KMS-11 (cell line): ENCODE data around the gene TUBGCP2.

Experiments
- H2AFZ ChIP-seq: fragments of 200-600 bp; sonication (generic); 2 replicates; pipeline ENCODE4 v1.6.1; 2016; ENCODE audit warnings: antibody characterized with exemption, mixed run types, low read depth
- H3K27ac ChIP-seq: fragments of 200-600 bp; sonication (generic); 2 replicates; pipeline ENCODE4 v1.6.1; 2016; ENCODE audit warnings: mild to moderate bottlenecking, mixed run types
- H3K27me3 ChIP-seq: fragments of 200-600 bp; sonication (generic); 2 replicates; pipeline ENCODE4 v1.6.1; 2017; ENCODE audit warnings: mild to moderate bottlenecking, low read depth, mixed run types, moderate library complexity; ENCODE audit not compliant: insufficient read depth
- H3K36me3 ChIP-seq: fragments of 200-600 bp; sonication (generic); 2 replicates; pipeline ENCODE4 v1.6.1; 2017; ENCODE audit warnings: mild to moderate bottlenecking, mixed run types; ENCODE audit not compliant: insufficient read depth
- H3K4me1 ChIP-seq: fragments of 200-600 bp; sonication (generic); 2 replicates; pipeline ENCODE4 v1.6.1; 2016; ENCODE audit warnings: mild to moderate bottlenecking, low read depth, mixed run types; ENCODE audit not compliant: poor library complexity, severe bottlenecking
- H3K4me2 ChIP-seq: fragments of 200-600 bp; sonication (generic); 2 replicates; pipeline ENCODE4 v1.7.0; 2016; ENCODE audit warnings: mild to moderate bottlenecking, mixed run types
- H3K4me3 ChIP-seq: fragments of 200-600 bp; sonication (generic); IDR thresholded peaks from 2 replicates; pipeline ENCODE4 v1.6.1; 2017; ENCODE audit warnings: low read depth, low read length, mixed read lengths; ENCODE audit not compliant: insufficient read depth
- H3K79me2 ChIP-seq: fragments of 200-600 bp; sonication (generic); 2 replicates; pipeline ENCODE4 v1.6.1; 2016; ENCODE audit warnings: low read depth, mixed run types; ENCODE audit not compliant: insufficient read depth
- H3K9ac ChIP-seq: fragments of 200-600 bp; sonication (generic); 2 replicates; pipeline ENCODE4 v1.6.1; 2016; ENCODE audit warnings: mild to moderate bottlenecking, mixed run types
- H4K20me1 ChIP-seq: fragments of 200-600 bp; sonication (generic); 2 replicates; pipeline ENCODE4 v1.6.1; 2016; ENCODE audit warnings: mild to moderate bottlenecking, mixed run types; ENCODE audit not compliant: insufficient read depth
- TF ChIP-seq, protein P1 (sequence below): fragments of 200-600 bp; sonication (generic); conservative IDR thresholded peaks from 2 replicates; pipeline ENCODE4 v1.6.1; 2017; ENCODE audit warnings: low read depth, mild to moderate bottlenecking, antibody characterized with exemption, low read length, moderate library complexity, mixed read lengths

Gene TUBGCP2

DNA sequence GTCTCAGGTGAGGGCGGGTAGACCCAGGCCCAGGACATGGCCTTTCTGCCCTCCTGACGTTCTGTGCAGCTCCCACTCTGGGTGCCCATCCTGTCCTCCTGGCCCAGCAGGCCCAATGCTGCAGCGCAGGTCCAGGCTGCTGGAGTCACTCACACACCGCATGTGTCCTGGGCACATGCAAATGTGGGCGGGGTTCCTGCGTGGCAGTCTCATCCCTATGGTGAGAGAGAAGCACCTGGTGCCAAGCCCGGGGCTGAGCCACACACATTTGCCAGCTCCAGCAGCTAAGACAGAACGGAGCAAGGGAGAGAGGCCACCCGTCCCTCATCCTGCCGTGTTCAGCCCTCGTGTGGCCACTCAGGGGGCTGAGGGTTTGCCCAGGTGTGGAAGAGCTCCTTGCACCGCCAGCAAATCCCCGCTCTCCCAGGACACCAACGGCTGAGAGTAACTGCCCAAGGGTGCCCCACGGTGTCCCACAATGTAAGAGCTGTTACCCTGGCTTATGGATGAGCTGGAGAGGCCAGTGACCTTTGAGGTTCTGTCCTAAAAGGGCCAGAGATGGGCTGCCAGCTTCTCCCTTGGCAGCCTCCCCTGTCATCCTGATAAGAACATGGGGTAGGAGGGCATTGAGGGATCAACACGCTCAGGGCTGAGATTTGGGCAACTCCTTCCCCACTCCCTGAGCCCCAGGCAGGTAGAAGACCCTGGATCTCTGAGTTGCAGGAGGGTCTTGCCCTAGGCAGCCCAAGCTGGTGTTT lies 44.7 kb upstream of the TUBGCP2 start:
- no peaks in the 10 kb centered on the region for H3K36me3 ChIP-seq
- H3K4me1 ChIP-seq, result no peaks in the 10 kb centered on the region
- H3K27me3 ChIP-seq, result no peaks in the 10 kb centered on the region
- no peak overlapping the region for H3K9ac ChIP-seq
- H3K4me3 ChIP-seq, result no peak overlapping the region
- no peaks in the 10 kb centered on the region for H3K79me2 ChIP-seq
- H3K4me2 ChIP-seq, result no peak overlapping the region
- no peaks in the 10 kb centered on the region for H4K20me1 ChIP-seq
- H2AFZ ChIP-seq, result no peak overlapping the region
- H3K27ac ChIP-seq, result no peak overlapping the region
- TF ChIP-seq, protein P1, sequence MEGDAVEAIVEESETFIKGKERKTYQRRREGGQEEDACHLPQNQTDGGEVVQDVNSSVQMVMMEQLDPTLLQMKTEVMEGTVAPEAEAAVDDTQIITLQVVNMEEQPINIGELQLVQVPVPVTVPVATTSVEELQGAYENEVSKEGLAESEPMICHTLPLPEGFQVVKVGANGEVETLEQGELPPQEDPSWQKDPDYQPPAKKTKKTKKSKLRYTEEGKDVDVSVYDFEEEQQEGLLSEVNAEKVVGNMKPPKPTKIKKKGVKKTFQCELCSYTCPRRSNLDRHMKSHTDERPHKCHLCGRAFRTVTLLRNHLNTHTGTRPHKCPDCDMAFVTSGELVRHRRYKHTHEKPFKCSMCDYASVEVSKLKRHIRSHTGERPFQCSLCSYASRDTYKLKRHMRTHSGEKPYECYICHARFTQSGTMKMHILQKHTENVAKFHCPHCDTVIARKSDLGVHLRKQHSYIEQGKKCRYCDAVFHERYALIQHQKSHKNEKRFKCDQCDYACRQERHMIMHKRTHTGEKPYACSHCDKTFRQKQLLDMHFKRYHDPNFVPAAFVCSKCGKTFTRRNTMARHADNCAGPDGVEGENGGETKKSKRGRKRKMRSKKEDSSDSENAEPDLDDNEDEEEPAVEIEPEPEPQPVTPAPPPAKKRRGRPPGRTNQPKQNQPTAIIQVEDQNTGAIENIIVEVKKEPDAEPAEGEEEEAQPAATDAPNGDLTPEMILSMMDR, result no peak

DNA sequence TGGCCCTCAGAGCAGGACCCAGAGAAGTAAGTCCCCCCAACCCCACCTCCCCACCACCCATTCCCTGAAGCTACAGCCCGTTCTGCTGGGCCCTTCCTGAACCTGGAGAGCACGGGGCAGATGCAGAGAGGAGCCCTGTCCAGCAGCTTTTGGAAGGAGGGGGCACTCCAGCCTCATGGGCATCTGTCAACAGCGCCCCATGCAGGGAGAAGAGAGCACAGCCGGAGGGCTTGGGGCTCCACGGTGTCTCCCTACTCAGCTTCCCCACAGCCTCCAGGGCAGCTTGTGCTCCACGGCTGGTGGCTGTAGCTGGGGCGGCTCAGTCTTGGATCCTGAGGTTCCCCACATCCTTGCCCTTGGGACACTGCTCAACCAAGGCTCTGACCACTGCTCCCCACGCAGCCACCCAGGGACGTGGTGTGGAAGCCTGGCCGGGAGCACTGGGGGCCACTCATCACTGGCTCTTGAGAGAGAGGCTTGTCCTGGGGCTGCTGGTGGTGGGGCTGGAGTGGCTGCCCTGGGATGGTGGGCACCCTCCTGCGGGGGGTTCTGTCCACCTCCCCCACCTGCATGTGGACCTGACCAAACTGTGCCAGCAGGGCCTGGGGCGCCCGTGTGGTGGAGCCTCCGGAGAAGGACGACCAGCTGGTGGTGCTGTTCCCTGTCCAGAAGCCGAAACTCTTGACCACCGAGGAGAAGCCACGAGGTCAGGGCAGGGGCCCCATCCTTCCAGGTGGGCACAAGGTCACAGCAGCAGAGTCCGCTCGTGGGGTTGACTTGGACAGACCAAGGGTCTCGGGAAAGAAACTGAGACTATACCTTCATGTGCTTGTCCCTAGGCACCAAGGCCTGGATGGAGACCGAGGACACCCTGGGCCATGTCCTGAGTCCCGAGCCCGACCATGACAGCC lies 43.0 kb upstream of the TUBGCP2 start:
- Histone ChIP-seq H3K4me2 (no peak overlapping the region), H3K4me1 (no peaks in the 10 kb centered on the region), H3K27ac (no peak overlapping the region), H3K27me3 (no peaks in the 10 kb centered on the region), H3K4me3 (no peak overlapping the region), H3K9ac (no peak overlapping the region), H3K79me2 (no peaks in the 10 kb centered on the region), H4K20me1 (no peaks in the 10 kb centered on the region), H3K36me3 (no peaks in the 10 kb centered on the region), H2AFZ (no peak overlapping the region)
- TF ChIP-seq, protein P1, result no peak

GRCh38 chr10:133350950-133351329 lies 42.3 kb upstream of the TUBGCP2 start:
- Histone ChIP-seq H3K4me3 (no peak overlapping the region), H4K20me1 (no peaks in the 10 kb centered on the region), H3K27me3 (no peaks in the 10 kb centered on the region; the same call in 1 of the 2 replicates), H3K79me2 (no peaks in the 10 kb centered on the region), H3K9ac (no peak overlapping the region), H3K27ac (no peak overlapping the region), H3K4me1 (no peaks in the 10 kb centered on the region), H2AFZ (no peak overlapping the region), H3K4me2 (no peak overlapping the region), H3K36me3 (no peaks in the 10 kb centered on the region)
- TF ChIP-seq, protein P1, result no peak

DNA sequence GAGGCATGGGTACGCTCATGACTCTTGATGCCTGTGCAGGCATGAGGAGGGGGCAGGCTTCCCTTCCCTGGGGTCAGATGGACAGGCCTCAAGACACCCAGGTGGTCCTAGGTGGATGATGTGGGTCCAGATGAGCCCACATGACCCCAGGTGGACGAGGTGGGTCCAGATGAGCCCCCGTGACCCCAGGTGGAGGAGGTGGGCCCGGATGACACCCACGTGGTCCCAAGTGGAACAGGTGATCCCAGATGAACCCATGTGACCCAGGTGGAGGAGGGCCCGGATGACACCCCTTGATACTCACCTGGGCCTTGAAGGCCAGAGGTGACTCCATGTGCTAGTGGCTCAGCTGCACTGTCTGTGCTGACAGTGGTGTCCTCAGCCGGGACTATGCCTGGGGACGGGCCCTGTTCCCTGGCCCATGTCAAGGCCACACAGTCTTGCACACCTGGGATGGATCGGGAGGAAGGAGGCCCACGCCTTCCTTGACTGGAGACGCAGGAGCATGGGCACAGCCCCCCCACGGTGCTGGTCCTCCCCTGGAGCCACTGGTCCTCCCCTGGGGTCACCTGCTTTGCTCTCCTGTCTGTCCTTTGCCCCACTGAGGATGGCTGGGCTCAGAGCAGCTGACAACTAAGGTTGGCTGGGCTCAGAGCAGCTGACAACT lies 41.7 kb upstream of the TUBGCP2 start:
- H2AFZ ChIP-seq, result no peak overlapping the region
- TF ChIP-seq, protein P1, result no peak
- H3K9ac ChIP-seq, result no peak overlapping the region
- no peak overlapping the region for H3K4me3 ChIP-seq
- no peaks in the 10 kb centered on the region for H4K20me1 ChIP-seq
- H3K27me3 ChIP-seq, result no peaks in the 10 kb centered on the region; the same call in 1 of the 2 replicates
- no peaks in the 10 kb centered on the region for H3K36me3 ChIP-seq
- no peaks in the 10 kb centered on the region for H3K4me1 ChIP-seq
- H3K27ac ChIP-seq, result no peak overlapping the region
- no peak overlapping the region for H3K4me2 ChIP-seq
- no peaks in the 10 kb centered on the region for H3K79me2 ChIP-seq
